IPS DF 6.9 (cell line): ENCODE measurements around the gene SIAH2.

Source experiments
- DNase-seq: peaks from one replicate; pipeline ENCODE4 v3.0.0-alpha.2; 2013; ENCODE audit warnings: low read depth, low spot score
- H3K27ac ChIP-seq: one replicate; pipeline ENCODE4 v1.5.1; 2013; ENCODE audit warnings: low read length, control low read depth
- H3K27me3 ChIP-seq: 2 replicates; pipeline ENCODE4 v1.6.1; 2013; ENCODE audit warnings: mild to moderate bottlenecking, low read length; ENCODE audit not compliant: control insufficient read depth, insufficient read depth
- H3K36me3 ChIP-seq: 2 replicates; pipeline ENCODE4 v1.6.1; 2013; ENCODE audit warnings: low read length; ENCODE audit not compliant: control insufficient read depth, insufficient read depth
- H3K4me1 ChIP-seq: 2 replicates; pipeline ENCODE4 v1.6.1; 2013; ENCODE audit warnings: low read length; ENCODE audit not compliant: control insufficient read depth, insufficient read depth
- H3K4me3 ChIP-seq: 2 replicates; pipeline ENCODE4 v1.5.1; 2013; ENCODE audit warnings: mild to moderate bottlenecking, low read length
- H3K9me3 ChIP-seq: 2 replicates; pipeline ENCODE4 v1.6.1; 2013; ENCODE audit warnings: low read length, inconsistent platforms; ENCODE audit not compliant: control insufficient read depth, insufficient read depth
- WGBS: extraction: QIAGEN DNeasy Blood & Tissue Kit; methylation state at CpG from one replicate; pipeline ENCODE4 v1.1.7; 2013; ENCODE audit warnings: mixed read lengths, missing lambda C conversion rate; ENCODE audit not compliant: insufficient read length, insufficient coverage; 5-methylcytosine and 5-hydroxymethylcytosine counted together

SIAH2 gene

DNA sequence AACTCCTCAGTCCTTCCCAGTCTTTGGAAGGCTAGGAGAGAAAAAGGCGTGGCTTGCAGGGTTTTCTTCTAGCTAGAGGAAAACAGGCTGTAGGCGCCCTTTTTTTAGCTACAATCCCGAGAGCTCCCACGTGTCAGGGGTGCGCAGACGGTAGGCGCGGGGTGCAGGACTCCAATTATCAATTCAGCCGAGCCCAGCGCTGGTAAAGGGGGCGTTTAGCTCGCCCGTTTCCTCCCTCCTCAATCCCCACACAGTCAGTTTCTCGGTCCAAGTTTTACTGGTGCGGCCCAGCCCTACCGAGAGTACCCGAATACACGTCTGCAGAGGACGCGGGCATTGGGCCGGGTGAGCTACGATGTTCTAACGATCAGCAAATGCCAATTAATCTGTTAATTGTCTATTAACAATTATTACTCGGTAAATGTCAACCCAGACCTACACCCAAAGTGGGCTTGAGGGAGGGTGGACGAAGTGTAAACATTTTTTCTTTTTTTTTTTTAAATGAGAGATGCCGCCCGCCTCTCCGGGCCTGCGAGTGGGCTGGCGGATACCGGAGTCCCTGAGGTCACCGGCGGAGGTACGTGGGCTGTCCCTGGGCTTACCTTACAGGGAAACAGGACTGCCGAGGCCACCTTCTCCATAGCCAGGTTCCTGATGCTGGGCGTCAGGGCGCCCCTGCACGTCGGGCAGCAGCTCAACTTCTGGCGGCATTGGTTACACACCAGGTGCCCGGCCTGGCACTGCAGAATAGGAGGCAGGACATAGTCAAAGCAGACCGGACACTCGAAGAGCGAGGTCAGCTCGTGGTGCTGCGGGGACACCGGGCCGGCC is 923 bp downstream of the SIAH2 start:
- no peak overlapping the region for H3K27ac ChIP-seq
- WGBS = no CpG with 5 or more reads among the region's 48 CpGs

DNA sequence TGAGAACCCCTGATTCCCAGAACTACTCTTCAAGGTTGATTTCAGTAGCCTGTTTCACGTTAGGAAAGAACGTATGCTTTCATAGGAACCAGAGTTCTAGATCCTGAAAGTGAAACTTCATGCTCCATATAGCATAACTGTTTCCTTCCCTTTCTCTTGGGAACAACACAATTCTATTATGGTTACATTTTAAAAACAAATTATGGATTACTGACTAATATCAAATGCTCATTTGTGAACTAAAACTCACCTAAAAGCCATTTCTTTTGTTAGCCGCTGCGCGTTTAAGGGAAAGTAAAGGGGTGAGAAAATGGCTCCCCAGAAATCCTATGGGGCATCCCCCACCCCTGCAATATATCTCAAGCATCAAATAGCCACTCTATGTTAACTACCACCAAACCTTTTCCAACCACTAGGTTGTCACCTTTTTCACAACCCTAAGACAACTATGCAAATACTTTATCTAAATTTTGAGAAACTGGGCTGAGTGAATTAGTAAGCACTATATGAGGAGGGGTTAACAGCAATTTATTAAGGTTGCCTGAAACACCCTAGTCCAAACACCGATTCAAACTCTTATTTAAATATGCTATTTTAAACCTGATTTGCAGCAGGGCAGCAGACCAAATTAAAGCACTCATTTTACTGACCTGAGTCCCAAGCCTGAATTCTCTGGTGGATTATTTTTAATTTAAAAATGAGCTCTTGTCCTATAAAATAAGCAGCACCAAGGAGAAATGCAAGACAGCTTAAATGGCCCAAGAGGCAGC is 2.4 kb downstream of the SIAH2 start:
- no peak for DNase-seq
- Histone ChIP-seq H3K9me3 (no peaks in the 10 kb centered on the region), H3K36me3 (no peaks in the 10 kb centered on the region; the same call in 1 of the 2 replicates), H3K27ac (no peak overlapping the region), H3K4me1 (no peaks in the 10 kb centered on the region), H3K4me3 (no peak overlapping the region), H3K27me3 (peaks cover 2% of the 10 kb centered on the region; the same call in 1 of the 2 replicates)
- WGBS = no CpG with 5 or more reads among the region's 6 CpGs

More for the DNA sequence above, 923 bp downstream of the SIAH2 start:
- H3K4me1 ChIP-seq = peaks cover 4% of the 10 kb centered on the region; the same call in 1 of the 2 replicates
- H3K36me3 ChIP-seq = no peaks in the 10 kb centered on the region; the same call in 1 of the 2 replicates
- H3K4me3 ChIP-seq = peak overlapping the region; percentile 91
- H3K9me3 ChIP-seq = no peaks in the 10 kb centered on the region
- peaks cover 2% of the 10 kb centered on the region; the same call in 1 of the 2 replicates for H3K27me3 ChIP-seq
- no peak for DNase-seq

DNA sequence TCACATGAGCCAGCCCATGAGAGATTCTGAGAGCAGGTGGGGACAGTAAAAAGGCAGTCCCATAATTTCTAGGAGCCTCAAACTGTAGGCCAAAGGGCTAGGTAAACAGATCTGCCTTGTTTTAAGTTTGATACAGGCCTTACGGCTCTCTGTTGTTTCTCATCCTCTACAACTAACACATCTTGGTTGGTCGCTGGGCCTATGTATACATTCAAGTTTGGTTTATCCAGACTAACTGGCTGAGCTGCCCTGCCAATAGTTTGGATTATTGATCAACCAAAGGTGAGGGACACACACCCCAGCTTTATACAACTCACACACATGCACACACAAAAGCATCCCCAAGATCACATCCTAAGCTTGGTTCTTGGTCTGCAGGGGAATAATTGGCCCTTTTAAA is 3.0 kb downstream of the SIAH2 start:
- H3K36me3 ChIP-seq = no peaks in the 10 kb centered on the region; the same call in 1 of the 2 replicates
- H3K27me3 ChIP-seq = peaks cover 2% of the 10 kb centered on the region; the same call in 1 of the 2 replicates
- no CpG with 5 or more reads among the region's 2 CpGs for WGBS
- DNase-seq = no peak
- H3K9me3 ChIP-seq = no peaks in the 10 kb centered on the region
- no peak overlapping the region for H3K27ac ChIP-seq
- H3K4me1 ChIP-seq = no peaks in the 10 kb centered on the region
- no peak overlapping the region for H3K4me3 ChIP-seq

DNA sequence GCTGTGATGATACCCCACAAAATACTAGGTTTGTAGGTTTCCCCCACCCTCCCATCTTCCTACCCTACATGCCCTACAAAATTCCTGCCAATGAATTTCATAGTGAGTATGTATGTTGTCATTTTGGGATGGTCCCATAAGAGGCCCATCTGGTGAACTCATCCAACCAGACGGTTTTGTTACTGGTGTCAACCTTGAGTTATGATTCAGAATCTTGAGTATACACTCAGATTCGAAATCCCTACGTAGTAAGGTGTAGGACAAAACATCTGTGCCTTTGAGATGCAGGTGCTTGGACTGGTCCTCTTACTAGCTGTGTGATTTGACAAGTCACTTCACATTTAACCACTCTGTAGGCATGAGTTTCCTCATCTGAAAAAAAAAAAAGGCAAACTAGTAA is 3.6 kb downstream of the SIAH2 start:
- Histone ChIP-seq H3K27ac (no peak overlapping the region), H3K9me3 (no peaks in the 10 kb centered on the region), H3K4me3 (no peak overlapping the region), H3K4me1 (no peaks in the 10 kb centered on the region), H3K36me3 (no peaks in the 10 kb centered on the region; the same call in 1 of the 2 replicates), H3K27me3 (peaks cover 2% of the 10 kb centered on the region; the same call in 1 of the 2 replicates)
- no CpG with 5 or more reads among the region's 3 CpGs for WGBS
- DNase-seq = no peak

DNA sequence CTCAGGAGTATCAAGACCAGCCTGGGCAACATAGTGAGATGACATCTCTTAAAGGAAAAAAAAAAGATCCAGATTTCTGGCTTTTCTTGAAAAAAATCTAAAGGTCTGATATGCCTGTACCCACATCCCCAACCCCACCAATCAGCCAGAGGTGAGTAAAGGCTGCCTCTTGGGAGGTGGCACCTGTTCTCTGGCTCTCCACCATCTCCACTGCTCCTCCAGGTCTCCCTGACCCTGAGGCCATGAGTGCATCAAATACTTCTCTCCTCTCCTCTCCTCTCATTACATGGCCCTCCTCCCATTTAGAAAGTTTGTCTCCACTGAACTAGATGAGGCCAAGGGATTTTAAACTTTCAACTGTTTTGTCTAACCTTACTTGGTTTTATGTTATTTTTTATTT is 5.2 kb downstream of the SIAH2 start:
- Histone ChIP-seq H3K9me3 (no peaks in the 10 kb centered on the region), H3K4me1 (no peaks in the 10 kb centered on the region), H3K36me3 (no peaks in the 10 kb centered on the region; the same call in 1 of the 2 replicates), H3K27me3 (peaks cover 2% of the 10 kb centered on the region; the same call in 1 of the 2 replicates), H3K27ac (no peak overlapping the region), H3K4me3 (no peak overlapping the region)
- no peak for DNase-seq

DNA sequence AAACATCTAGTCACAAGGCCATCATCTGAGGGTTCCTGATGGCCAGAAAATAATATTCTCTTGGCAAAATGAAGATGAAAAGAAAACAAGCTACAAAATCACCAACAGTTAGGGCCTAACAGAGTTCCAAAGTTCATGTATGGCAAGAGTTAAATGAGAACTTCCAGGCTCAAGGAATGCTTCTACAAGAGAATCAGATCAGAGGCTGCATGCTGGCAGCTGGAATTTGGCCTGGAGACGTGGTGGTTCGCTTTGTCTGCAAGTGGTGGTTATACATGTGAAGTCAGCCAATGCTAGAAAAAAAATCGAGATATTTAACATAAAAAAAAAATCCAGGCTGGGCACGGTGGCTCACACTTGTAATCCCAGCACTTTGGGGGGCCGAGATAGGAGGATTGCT is 5.6 kb downstream of the SIAH2 start:
- H3K36me3 ChIP-seq = no peaks in the 10 kb centered on the region; the same call in 1 of the 2 replicates
- DNase-seq = no peak
- peaks cover 2% of the 10 kb centered on the region; the same call in 1 of the 2 replicates for H3K27me3 ChIP-seq

DNA sequence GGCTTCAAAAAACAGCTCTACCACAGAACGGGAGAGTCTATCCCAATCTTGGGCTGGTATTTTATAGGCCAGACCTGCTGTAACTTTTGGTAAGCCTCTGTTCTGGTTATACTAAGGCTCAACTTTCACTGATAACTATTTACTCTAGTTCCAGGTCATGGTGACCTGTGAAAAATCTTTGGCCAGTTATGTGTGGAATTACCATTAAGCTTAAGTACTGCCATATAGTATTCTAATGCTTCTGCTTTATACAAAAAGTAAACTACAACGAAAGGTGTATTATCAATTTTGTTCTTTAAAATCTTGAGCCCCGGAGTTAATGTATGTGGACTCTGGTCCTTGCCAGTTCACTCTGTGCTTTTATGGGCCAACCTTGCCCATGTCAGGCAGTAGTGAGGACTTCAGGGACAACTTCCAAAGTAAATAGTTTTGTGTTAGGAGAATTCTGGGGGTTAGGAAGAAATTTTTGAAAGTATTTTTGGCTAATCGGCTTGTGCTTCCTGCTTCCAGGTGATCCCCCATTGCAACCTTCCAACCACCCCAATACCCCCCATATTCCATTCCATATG is 6.4 kb downstream of the SIAH2 start:
- no peak overlapping the region for H3K27ac ChIP-seq
- H3K4me1 ChIP-seq = no peaks in the 10 kb centered on the region
- no peak overlapping the region for H3K4me3 ChIP-seq
- no peaks in the 10 kb centered on the region for H3K9me3 ChIP-seq
- H3K27me3 ChIP-seq = no peaks in the 10 kb centered on the region
- no peak for DNase-seq
- no CpG with 5 or more reads among the region's 4 CpGs for WGBS
- no peaks in the 10 kb centered on the region for H3K36me3 ChIP-seq

More for the DNA sequence above, 5.6 kb downstream of the SIAH2 start:
- Histone ChIP-seq H3K4me3 (no peak overlapping the region), H3K4me1 (no peaks in the 10 kb centered on the region), H3K27ac (no peak overlapping the region), H3K9me3 (no peaks in the 10 kb centered on the region)
- no CpG with 5 or more reads among the region's 5 CpGs for WGBS

DNA sequence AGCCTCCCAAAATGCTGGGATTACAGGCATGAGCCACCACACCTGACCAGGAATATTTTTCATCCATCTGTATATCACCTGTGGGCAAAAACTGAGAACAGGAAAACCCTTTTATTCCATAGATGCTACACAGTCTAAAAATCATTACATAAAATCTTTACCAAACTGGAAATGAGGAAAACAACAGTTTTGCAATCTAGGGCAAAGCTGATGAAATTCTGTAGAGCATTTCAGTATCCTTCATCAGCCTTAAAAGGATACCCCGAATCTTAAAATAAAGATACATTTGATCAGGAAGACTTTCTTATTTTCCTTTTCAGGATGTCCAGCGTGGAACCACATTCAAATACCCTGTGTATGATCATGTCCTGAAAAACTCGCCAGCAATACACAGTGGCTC is 7.1 kb downstream of the SIAH2 start:
- Histone ChIP-seq H3K36me3 (no peaks in the 10 kb centered on the region), H3K27me3 (no peaks in the 10 kb centered on the region), H3K9me3 (no peaks in the 10 kb centered on the region), H3K4me1 (no peaks in the 10 kb centered on the region), H3K4me3 (no peak overlapping the region), H3K27ac (no peak overlapping the region)
- no peak for DNase-seq
- WGBS = no CpG with 5 or more reads among the region's 3 CpGs

DNA sequence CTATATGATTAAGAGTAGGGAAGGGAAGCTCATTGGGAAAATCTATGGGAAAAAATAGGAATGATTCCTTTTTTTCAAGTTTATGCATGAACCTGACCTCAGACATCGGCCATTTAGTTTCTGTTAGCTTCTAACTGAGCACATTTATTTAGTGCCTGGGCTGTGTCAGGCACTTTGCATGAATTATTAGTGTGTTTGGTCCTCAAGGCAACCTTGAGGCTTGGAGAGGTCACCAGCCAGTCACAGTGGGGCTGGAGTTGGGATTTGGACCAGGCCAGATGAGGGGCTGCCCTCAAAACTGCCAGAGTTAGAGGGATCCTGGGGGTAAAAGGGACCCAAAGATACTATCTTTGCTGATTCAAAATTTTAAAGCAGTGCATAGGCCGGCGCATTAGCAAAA is 8.1 kb downstream of the SIAH2 start:
- WGBS = no CpG with 5 or more reads among the region's 3 CpGs

DNA sequence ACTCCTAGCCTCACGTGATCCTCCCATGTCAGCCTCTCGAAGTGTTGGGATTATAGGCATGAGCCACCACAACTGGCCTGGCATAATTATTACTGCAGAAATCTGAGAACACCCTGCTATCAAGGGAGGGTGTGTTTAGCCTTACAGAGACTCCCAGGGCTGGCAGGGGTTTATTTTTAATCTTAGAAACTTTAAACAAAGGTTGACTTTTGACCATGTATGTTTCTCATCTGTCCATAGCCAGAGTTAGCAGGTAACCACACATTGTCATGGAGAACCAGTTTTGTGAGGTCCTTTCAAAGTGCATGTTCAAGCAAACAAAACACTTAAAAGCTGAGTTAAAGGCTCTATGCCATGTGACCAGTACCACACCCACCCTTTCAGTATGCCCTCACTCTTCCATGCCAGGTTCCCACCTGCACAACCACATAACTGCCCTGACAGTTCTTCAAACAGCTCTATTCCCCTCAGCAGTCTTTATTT is 11.1 kb downstream of the SIAH2 start:
- no peaks in the 10 kb centered on the region for H3K4me1 ChIP-seq
- no peak overlapping the region for H3K27ac ChIP-seq
- no CpG with 5 or more reads among the region's 2 CpGs for WGBS
- no peak overlapping the region for H3K4me3 ChIP-seq
- no peak for DNase-seq
- no peaks in the 10 kb centered on the region for H3K36me3 ChIP-seq
- H3K27me3 ChIP-seq = no peaks in the 10 kb centered on the region
- H3K9me3 ChIP-seq = no peaks in the 10 kb centered on the region

More for the DNA sequence above, 8.1 kb downstream of the SIAH2 start:
- no peaks in the 10 kb centered on the region for H3K27me3 ChIP-seq
- H3K36me3 ChIP-seq = no peaks in the 10 kb centered on the region
- no peak overlapping the region for H3K27ac ChIP-seq
- H3K4me3 ChIP-seq = no peak overlapping the region
- H3K4me1 ChIP-seq = no peaks in the 10 kb centered on the region
- H3K9me3 ChIP-seq = no peaks in the 10 kb centered on the region
- DNase-seq = no peak
